Measurements from ENCODE around the gene RANBP17. TPM values are rescaled to one million over a fixed set of nuclear protein-coding genes. Genes with fewer than 3 reads are reported as not detected.
A peak's percentile ranks its signal among the peaks of the same experiment; 100 is the strongest.
"Not testable (repeated sequence)": the region's sequence is repeated elsewhere in the genome, so short reads cannot be mapped to it uniquely, and the experiment has no call there.

Gene RANBP17
- total and polyA plus RNA-seq, 4 donors, result 18.3 to 95.4 (median 31.6) TPM

DNA sequence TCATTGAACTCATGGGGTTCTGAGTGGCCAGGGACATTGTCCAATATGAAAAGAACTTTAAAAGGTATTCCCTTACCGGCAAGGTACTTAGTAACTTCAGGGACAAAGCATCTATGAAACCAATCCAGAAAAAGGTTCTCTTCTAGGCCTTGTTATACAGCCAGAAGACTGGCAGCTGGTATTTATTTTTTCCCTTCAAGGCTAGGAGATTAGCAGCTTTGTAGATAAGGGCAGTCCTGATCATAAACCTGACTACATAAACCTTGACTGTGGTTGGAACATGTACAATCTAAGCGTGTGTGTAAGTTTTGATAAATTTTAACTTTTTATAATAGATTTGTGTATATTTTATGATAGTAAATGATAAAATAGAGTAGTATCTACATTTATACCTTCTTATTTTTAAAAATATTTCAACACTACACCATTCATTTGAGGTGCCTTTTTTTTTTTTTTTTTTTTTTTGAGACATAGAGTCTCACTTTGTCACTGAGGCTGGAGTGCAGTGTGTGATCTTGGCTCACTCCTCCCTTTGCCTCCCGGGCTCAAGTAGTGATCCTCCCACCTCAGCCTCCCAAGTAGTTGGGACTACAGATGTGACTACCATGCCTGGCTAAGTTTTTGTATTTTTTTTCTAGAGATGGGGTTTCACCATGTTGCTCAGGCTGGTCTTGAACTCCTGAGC is 24.5 kb downstream of the RANBP17 start:
- 29% methylated on average over 1 of the region's 3 CpGs for WGBS (ENCODE audit: insufficient coverage)
- Histone ChIP-seq H3K27ac (ENCODE audit: low read depth, low read length) (no peak overlapping the region), H3K36me3 (ENCODE audit: control insufficient read depth, insufficient read depth, low read length) (no peaks in the 10 kb centered on the region), H3K9me3 (ENCODE audit: control insufficient read depth, insufficient read depth, low read length) (no peaks in the 10 kb centered on the region), H3K4me1 (ENCODE audit: control insufficient read depth, insufficient read depth, low read length) (no peaks in the 10 kb centered on the region), H3K4me3 (ENCODE audit: low read depth, low read length) (no peak overlapping the region), H3K27me3 (ENCODE audit: control insufficient read depth, insufficient read depth, low read length) (no peaks in the 10 kb centered on the region)
- DNase-seq (ENCODE audit: low read depth in 4 of 6, low spot score in 6 of 6), result no peak

DNA sequence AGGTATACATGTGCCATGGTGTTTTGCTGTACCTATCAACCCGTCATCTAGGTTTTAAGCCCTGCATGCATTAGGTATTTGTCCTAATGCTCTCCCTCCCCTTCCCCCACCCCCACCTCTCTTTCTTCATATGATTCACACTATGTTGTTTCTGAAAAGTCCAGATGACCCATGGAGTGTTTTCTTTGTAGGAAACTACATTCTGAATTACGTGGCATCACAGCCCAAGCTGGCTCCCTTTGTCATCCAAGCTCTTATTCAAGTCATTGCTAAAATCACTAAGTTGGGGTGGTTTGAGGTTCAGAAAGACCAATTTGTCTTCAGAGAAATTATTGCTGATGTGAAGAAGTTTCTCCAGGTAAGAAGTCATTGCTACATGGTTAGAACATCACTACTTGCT is 30.4 kb downstream of the RANBP17 start:
- DNase-seq (ENCODE audit: low read depth in 4 of 6, low spot score in 6 of 6), result no peak
- Histone ChIP-seq H3K9me3 (ENCODE audit: control insufficient read depth, insufficient read depth, low read length) (no peaks in the 10 kb centered on the region), H3K27me3 (ENCODE audit: control insufficient read depth, insufficient read depth, low read length) (no peaks in the 10 kb centered on the region), H3K36me3 (ENCODE audit: control insufficient read depth, insufficient read depth, low read length) (peaks cover 3% of the 10 kb centered on the region), H3K4me1 (ENCODE audit: control insufficient read depth, insufficient read depth, low read length) (no peaks in the 10 kb centered on the region), H3K4me3 (ENCODE audit: low read depth, low read length) (no peak overlapping the region), H3K27ac (ENCODE audit: low read depth, low read length) (no peak overlapping the region)
- no CpG with 5 or more reads among the region's 2 CpGs for WGBS (ENCODE audit: insufficient coverage)

DNA sequence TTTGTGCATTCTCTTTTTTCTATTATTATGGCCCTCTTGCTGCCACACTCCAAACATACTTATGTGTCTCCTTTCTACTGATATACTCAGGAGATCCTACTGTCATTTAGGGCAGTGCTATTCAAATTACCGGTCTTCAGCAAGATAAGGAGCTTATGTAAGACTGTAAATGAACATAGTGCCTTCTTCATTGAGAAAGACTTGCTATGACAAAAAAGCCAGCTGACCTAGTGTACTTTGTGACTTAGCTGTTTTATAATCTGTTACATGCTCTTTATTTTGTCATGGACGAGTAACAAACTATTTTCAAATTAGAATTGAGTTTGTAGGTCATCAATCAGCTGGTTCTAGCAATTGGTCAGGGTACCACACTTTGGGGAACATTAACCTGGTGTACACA is 32.8 kb downstream of the RANBP17 start:
- H3K4me1 ChIP-seq (ENCODE audit: control insufficient read depth, insufficient read depth, low read length), result no peaks in the 10 kb centered on the region
- no peaks in the 10 kb centered on the region for H3K9me3 ChIP-seq (ENCODE audit: control insufficient read depth, insufficient read depth, low read length)
- WGBS (ENCODE audit: insufficient coverage), result no CpG with 5 or more reads among the region's 2 CpGs
- H3K27me3 ChIP-seq (ENCODE audit: control insufficient read depth, insufficient read depth, low read length), result no peaks in the 10 kb centered on the region
- peaks cover 3% of the 10 kb centered on the region for H3K36me3 ChIP-seq (ENCODE audit: control insufficient read depth, insufficient read depth, low read length)
- H3K27ac ChIP-seq (ENCODE audit: low read depth, low read length), result no peak overlapping the region
- DNase-seq (ENCODE audit: low read depth in 4 of 6, low spot score in 6 of 6), result no peak
- no peak overlapping the region for H3K4me3 ChIP-seq (ENCODE audit: low read depth, low read length)

DNA sequence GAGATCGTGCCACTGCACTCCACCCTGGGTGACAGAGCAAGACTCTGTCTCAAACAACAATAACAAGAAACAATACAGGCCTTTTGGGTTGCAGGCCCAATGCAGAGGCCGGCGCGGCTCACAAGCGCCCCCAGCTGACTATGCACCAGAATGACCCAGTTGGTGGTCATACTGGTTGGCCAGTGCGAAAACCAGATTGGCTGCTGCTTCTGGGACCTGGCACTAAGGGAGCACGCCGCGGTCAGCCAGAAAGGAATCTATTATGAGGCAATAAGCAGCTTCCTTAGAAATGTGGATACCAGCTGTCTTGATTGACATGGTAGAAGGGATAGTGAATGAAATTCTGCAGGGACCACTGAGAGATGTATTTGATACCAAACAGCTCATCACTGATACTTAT is 35.0 kb downstream of the RANBP17 start:
- H3K4me3 ChIP-seq (ENCODE audit: low read depth, low read length), result no peak overlapping the region
- H3K27me3 ChIP-seq (ENCODE audit: control insufficient read depth, insufficient read depth, low read length), result no peaks in the 10 kb centered on the region
- H3K36me3 ChIP-seq (ENCODE audit: control insufficient read depth, insufficient read depth, low read length), result peaks cover 3% of the 10 kb centered on the region
- H3K4me1 ChIP-seq (ENCODE audit: control insufficient read depth, insufficient read depth, low read length), result no peaks in the 10 kb centered on the region
- no peak overlapping the region for H3K27ac ChIP-seq (ENCODE audit: low read depth, low read length)
- H3K9me3 ChIP-seq (ENCODE audit: control insufficient read depth, insufficient read depth, low read length), result no peaks in the 10 kb centered on the region
- DNase-seq (ENCODE audit: low read depth in 4 of 6, low spot score in 6 of 6), result no peak
- WGBS (ENCODE audit: insufficient coverage), result 37% methylated on average over 9 of the region's 9 CpGs

DNA sequence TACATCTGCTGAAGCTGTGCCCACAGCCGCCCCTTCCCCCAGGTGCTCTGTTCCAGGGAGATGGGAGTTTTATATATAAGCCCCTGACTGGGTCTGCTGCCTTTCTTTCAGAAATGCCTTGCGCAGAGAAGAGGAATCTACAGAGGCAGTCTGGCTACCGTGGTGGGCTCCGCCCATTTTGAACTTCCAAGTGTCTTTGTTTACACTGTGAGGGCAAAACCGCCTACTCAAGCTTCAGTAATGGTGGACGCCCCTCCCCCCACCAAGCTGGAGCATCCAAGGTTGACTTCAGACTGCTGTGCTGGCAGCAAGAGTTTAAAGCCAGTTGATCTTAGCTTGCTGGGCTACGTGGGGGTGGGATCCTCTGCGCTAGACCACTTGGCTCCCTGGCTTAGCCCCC is 41.3 kb downstream of the RANBP17 start:
- H3K27me3 ChIP-seq (ENCODE audit: control insufficient read depth, insufficient read depth, low read length), result no peaks in the 10 kb centered on the region
- no peak for DNase-seq (ENCODE audit: low read depth in 4 of 6, low spot score in 6 of 6)
- no peaks in the 10 kb centered on the region for H3K4me1 ChIP-seq (ENCODE audit: control insufficient read depth, insufficient read depth, low read length)
- WGBS (ENCODE audit: insufficient coverage), result 87% methylated on average over 8 of the region's 8 CpGs
- peaks cover 3% of the 10 kb centered on the region for H3K36me3 ChIP-seq (ENCODE audit: control insufficient read depth, insufficient read depth, low read length)
- no peak overlapping the region for H3K4me3 ChIP-seq (ENCODE audit: low read depth, low read length)
- H3K27ac ChIP-seq (ENCODE audit: low read depth, low read length), result no peak overlapping the region
- H3K9me3 ChIP-seq (ENCODE audit: control insufficient read depth, insufficient read depth, low read length), result no peaks in the 10 kb centered on the region

DNA sequence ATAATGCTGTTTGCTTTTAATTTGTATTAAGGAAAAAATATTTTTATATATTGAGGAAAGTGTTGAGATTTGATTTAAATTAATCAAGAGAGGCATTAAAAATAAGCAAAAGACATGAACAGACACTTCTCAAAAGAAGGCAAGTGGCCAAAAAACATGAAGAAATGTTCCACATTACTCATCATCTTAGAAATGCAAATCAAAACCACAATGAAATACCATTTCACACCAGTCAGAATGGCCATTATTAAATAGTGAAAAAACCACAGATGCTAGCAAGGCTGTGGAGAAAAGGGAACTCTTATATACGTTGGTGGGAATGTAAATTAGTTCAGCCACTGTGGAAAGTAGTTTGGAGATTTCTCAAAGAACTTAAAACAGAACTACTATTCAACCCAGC is 45.9 kb downstream of the RANBP17 start:
- Histone ChIP-seq H3K27ac (ENCODE audit: low read depth, low read length) (no peak overlapping the region), H3K9me3 (ENCODE audit: control insufficient read depth, insufficient read depth, low read length) (no peaks in the 10 kb centered on the region), H3K4me3 (ENCODE audit: low read depth, low read length) (no peak overlapping the region), H3K27me3 (ENCODE audit: control insufficient read depth, insufficient read depth, low read length) (no peaks in the 10 kb centered on the region), H3K4me1 (ENCODE audit: control insufficient read depth, insufficient read depth, low read length) (no peaks in the 10 kb centered on the region), H3K36me3 (ENCODE audit: control insufficient read depth, insufficient read depth, low read length) (peaks cover 2% of the 10 kb centered on the region)
- no CpG with 5 or more reads among the region's 1 CpG for WGBS (ENCODE audit: insufficient coverage)
- DNase-seq (ENCODE audit: low read depth in 4 of 6, low spot score in 6 of 6), result no peak

DNA sequence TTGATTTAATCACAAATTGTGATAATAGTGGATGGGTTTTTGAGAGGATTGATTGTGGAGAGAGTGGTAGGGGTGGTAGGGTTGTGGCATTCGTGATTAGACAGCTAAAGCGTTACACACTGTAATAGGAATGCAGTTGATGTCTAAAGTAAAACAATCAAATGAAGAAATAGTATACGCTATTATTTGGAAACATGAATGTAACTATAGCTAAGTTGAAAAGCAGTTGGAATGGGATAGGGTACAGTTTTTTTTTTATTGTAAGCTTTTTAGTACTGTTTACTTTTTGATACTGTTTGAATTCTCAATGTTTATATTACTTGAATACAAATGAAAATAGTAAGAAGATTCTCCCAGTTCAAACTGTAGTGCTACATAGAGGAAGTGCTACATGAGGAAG is 51.8 kb downstream of the RANBP17 start:
- 97% methylated on average over 3 of the region's 3 CpGs for WGBS (ENCODE audit: insufficient coverage)
- no peak for DNase-seq (ENCODE audit: low read depth in 4 of 6, low spot score in 6 of 6)
- H3K4me1 ChIP-seq (ENCODE audit: control insufficient read depth, insufficient read depth, low read length), result no peaks in the 10 kb centered on the region
- H3K36me3 ChIP-seq (ENCODE audit: control insufficient read depth, insufficient read depth, low read length), result no peaks in the 10 kb centered on the region
- no peak overlapping the region for H3K27ac ChIP-seq (ENCODE audit: low read depth, low read length)
- no peaks in the 10 kb centered on the region for H3K9me3 ChIP-seq (ENCODE audit: control insufficient read depth, insufficient read depth, low read length)
- H3K4me3 ChIP-seq (ENCODE audit: low read depth, low read length), result no peak overlapping the region
- H3K27me3 ChIP-seq (ENCODE audit: control insufficient read depth, insufficient read depth, low read length), result no peaks in the 10 kb centered on the region

DNA sequence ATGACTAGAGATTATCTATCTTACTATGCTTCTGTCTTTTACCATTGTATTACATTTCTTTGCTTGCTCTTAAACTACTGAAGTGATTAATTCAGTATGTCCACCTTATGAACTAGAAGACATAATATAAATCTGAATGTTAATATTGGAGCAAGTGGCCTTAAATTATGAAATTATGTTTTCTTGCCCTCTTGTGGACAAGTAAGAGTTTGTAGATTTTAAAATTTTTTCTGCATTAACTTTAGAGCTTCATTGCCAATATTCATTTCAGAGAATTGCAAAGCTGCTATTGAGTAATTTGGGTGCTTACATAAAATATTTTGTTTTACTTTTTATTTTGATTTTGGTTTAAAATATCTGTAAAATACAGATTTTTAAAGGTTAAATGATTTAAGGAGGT is 55.3 kb downstream of the RANBP17 start:
- H3K9me3 ChIP-seq (ENCODE audit: control insufficient read depth, insufficient read depth, low read length), result no peaks in the 10 kb centered on the region
- DNase-seq (ENCODE audit: low read depth in 4 of 6, low spot score in 6 of 6), result peak in 1 of 6 donors; percentile 13
- H3K27me3 ChIP-seq (ENCODE audit: control insufficient read depth, insufficient read depth, low read length), result no peaks in the 10 kb centered on the region

DNA sequence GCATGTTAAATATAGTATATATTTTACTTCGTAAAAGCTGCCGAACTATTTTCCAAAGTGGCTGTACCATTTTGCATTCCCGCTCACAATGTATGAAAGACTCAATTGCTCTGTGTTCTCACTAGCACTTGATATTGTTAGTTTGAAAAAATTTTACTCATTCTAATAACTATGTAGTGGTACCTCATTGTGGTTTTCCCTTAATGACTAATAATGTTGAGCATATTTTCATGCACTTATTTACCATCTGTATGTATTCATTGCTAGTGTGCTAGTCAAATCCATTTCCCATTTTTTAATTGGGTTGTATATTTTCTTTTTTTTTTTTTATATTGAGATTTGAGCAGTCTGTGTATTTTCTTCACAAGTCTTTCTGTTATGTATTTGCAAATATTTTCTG is 58.4 kb downstream of the RANBP17 start:
- Histone ChIP-seq H3K4me3 (ENCODE audit: low read depth, low read length) (no peak overlapping the region), H3K9me3 (ENCODE audit: control insufficient read depth, insufficient read depth, low read length) (no peaks in the 10 kb centered on the region), H3K27ac (ENCODE audit: low read depth, low read length) (no peak overlapping the region), H3K36me3 (ENCODE audit: control insufficient read depth, insufficient read depth, low read length) (no peaks in the 10 kb centered on the region), H3K27me3 (ENCODE audit: control insufficient read depth, insufficient read depth, low read length) (no peaks in the 10 kb centered on the region), H3K4me1 (ENCODE audit: control insufficient read depth, insufficient read depth, low read length) (peaks cover 7% of the 10 kb centered on the region)
- WGBS (ENCODE audit: insufficient coverage), result no CpG with 5 or more reads among the region's 3 CpGs
- no peak for DNase-seq (ENCODE audit: low read depth in 4 of 6, low spot score in 6 of 6)

More for the DNA sequence above, 55.3 kb downstream of the RANBP17 start:
- Histone ChIP-seq H3K27ac (ENCODE audit: low read depth, low read length) (no peak overlapping the region), H3K4me1 (ENCODE audit: control insufficient read depth, insufficient read depth, low read length) (peaks cover under 1% of the 10 kb centered on the region), H3K4me3 (ENCODE audit: low read depth, low read length) (no peak overlapping the region), H3K36me3 (ENCODE audit: control insufficient read depth, insufficient read depth, low read length) (no peaks in the 10 kb centered on the region)

DNA sequence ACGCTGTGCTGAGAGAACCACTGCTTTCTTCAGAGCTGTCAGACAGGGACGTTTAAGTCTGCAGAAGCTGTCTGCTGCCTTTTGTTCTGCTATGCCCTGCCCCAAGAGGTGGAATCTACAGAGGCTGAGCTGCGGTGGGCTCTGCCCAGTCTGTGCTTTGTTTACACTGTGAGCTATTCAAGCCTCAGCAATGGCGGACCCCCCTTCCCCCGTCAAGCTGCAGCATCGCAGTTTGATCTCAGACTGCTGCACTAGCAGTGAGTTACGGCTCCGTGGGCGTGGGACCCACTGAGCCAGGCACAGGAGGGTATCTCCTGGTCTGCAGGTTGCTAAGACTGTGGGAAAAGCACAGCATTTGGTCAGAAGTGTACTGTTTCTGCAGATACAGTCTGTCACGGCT is 60.5 kb downstream of the RANBP17 start:
- H3K9me3 ChIP-seq (ENCODE audit: control insufficient read depth, insufficient read depth, low read length); H3K4me3 ChIP-seq (ENCODE audit: low read depth, low read length); H3K36me3 ChIP-seq (ENCODE audit: control insufficient read depth, insufficient read depth, low read length); H3K4me1 ChIP-seq (ENCODE audit: control insufficient read depth, insufficient read depth, low read length); H3K27ac ChIP-seq (ENCODE audit: low read depth, low read length); H3K27me3 ChIP-seq (ENCODE audit: control insufficient read depth, insufficient read depth, low read length): not testable (repeated sequence)
- DNase-seq (ENCODE audit: low read depth in 4 of 6, low spot score in 6 of 6), result peak in 3 of 6 donors; percentile 9 to 77 (median 46)
- WGBS (ENCODE audit: insufficient coverage), result 5% methylated on average over 10 of the region's 10 CpGs
